ENCODE data around the gene NOL4L.

NOL4L gene

GRCh38 chr20:32564440-32564839 lies 20.7 kb downstream of the NOL4L start:
- H3F3A ChIP-seq (ENCODE audit: insufficient read depth, low read length) = no peaks in the 10 kb centered on the region
- no peaks in the 10 kb centered on the region for H3K4me1 ChIP-seq (ENCODE audit: insufficient read depth, low read length, severe bottlenecking)
- no peaks in the 10 kb centered on the region for H4K20me1 ChIP-seq (ENCODE audit: insufficient read depth, low read length)
- no peak overlapping the region for H2AFZ ChIP-seq (ENCODE audit: low read length)
- H3K4me3 ChIP-seq (ENCODE audit: low read depth, low read length, poor library complexity, severe bottlenecking) = no peak overlapping the region
- H3K79me2 ChIP-seq (ENCODE audit: insufficient read depth, low read length) = no peaks in the 10 kb centered on the region
- no peaks in the 10 kb centered on the region; the same call in 1 of the 2 replicates for H3K27me3 ChIP-seq (ENCODE audit: insufficient read depth, low read length)
- no peak overlapping the region for H3K4me2 ChIP-seq (ENCODE audit: low read length)
- TF ChIP-seq EZH2 (IDR thresholded peaks at IDR 0.05; ENCODE audit: borderline replicate concordance, low read length) (no peak), CTCF (IDR thresholded peaks at IDR 0.05; ENCODE audit: low read length) (no peak)
- H3K9me3 ChIP-seq (ENCODE audit: low read length) = no peaks in the 10 kb centered on the region
- H3K9me2 ChIP-seq (ENCODE audit: low read depth, low read length) = no peaks in the 10 kb centered on the region
- no peak overlapping the region for H3K9ac ChIP-seq (ENCODE audit: low read length)
- no peak overlapping the region for H3K27ac ChIP-seq (ENCODE audit: low read depth, low read length, poor library complexity, severe bottlenecking)
- H3K36me3 ChIP-seq (ENCODE audit: insufficient read depth, low read length) = no peaks in the 10 kb centered on the region

GRCh38 chr20:32563311-32564272 lies 21.5 kb downstream of the NOL4L start:
- Histone ChIP-seq H3K36me3 (ENCODE audit: insufficient read depth, low read length) (no peaks in the 10 kb centered on the region), H3K4me1 (ENCODE audit: insufficient read depth, low read length, severe bottlenecking) (no peaks in the 10 kb centered on the region), H3K27me3 (ENCODE audit: insufficient read depth, low read length) (peaks cover 6% of the 10 kb centered on the region; the same call in 1 of the 2 replicates)

GRCh38 chr20:32562495-32562911 lies 22.6 kb downstream of the NOL4L start:
- Histone ChIP-seq H2AFZ (ENCODE audit: low read length) (no peak overlapping the region), H3K4me2 (ENCODE audit: low read length) (no peak overlapping the region), H3K4me1 (ENCODE audit: insufficient read depth, low read length, severe bottlenecking) (no peaks in the 10 kb centered on the region), H3F3A (ENCODE audit: insufficient read depth, low read length) (no peaks in the 10 kb centered on the region), H3K9ac (ENCODE audit: low read length) (no peak overlapping the region), H3K79me2 (ENCODE audit: insufficient read depth, low read length) (no peaks in the 10 kb centered on the region), H3K27me3 (ENCODE audit: insufficient read depth, low read length) (peaks cover 6% of the 10 kb centered on the region; the same call in 1 of the 2 replicates), H3K9me3 (ENCODE audit: low read length) (no peaks in the 10 kb centered on the region), H3K36me3 (ENCODE audit: insufficient read depth, low read length) (no peaks in the 10 kb centered on the region), H4K20me1 (ENCODE audit: insufficient read depth, low read length) (no peaks in the 10 kb centered on the region), H3K27ac (ENCODE audit: low read depth, low read length, poor library complexity, severe bottlenecking) (no peak overlapping the region), H3K4me3 (ENCODE audit: low read depth, low read length, poor library complexity, severe bottlenecking) (no peak overlapping the region), H3K9me2 (ENCODE audit: low read depth, low read length) (no peaks in the 10 kb centered on the region)
- TF ChIP-seq EZH2 (IDR thresholded peaks at IDR 0.05; ENCODE audit: borderline replicate concordance, low read length) = no peak
- no peak for TF ChIP-seq CTCF (IDR thresholded peaks at IDR 0.05; ENCODE audit: low read length)

More at GRCh38 chr20:32563311-32564272, 21.5 kb downstream of the NOL4L start:
- H3K4me3 ChIP-seq (ENCODE audit: low read depth, low read length, poor library complexity, severe bottlenecking) = no peak overlapping the region
- no peaks in the 10 kb centered on the region for H3K79me2 ChIP-seq (ENCODE audit: insufficient read depth, low read length)
- no peak overlapping the region for H2AFZ ChIP-seq (ENCODE audit: low read length)
- no peak overlapping the region for H3K4me2 ChIP-seq (ENCODE audit: low read length)
- no peaks in the 10 kb centered on the region for H4K20me1 ChIP-seq (ENCODE audit: insufficient read depth, low read length)
- TF ChIP-seq EZH2 (IDR thresholded peaks at IDR 0.05; ENCODE audit: borderline replicate concordance, low read length) = no peak
- TF ChIP-seq CTCF (IDR thresholded peaks at IDR 0.05; ENCODE audit: low read length) = no peak
- H3K9me2 ChIP-seq (ENCODE audit: low read depth, low read length) = no peaks in the 10 kb centered on the region
- H3K9ac ChIP-seq (ENCODE audit: low read length) = no peak overlapping the region
- H3K27ac ChIP-seq (ENCODE audit: low read depth, low read length, poor library complexity, severe bottlenecking) = no peak overlapping the region
- no peaks in the 10 kb centered on the region for H3K9me3 ChIP-seq (ENCODE audit: low read length)
- H3F3A ChIP-seq (ENCODE audit: insufficient read depth, low read length) = no peaks in the 10 kb centered on the region
